Ishikawa (cell line): ENCODE data around the gene HNRNPH3.

Source experiments
- CEBPB ChIP-seq: IDR thresholded peaks from 2 replicates; pipeline ENCODE4 v1.6.1; 2012
- CREB1 ChIP-seq: IDR thresholded peaks from 2 replicates; pipeline ENCODE4 v1.6.1; 2012; ENCODE audit warnings: low read depth
- EGR1 ChIP-seq: IDR thresholded peaks from 2 replicates; pipeline ENCODE4 v1.6.1; 2012
- EP300 ChIP-seq: IDR thresholded peaks from 2 replicates; pipeline ENCODE4 v1.6.1; 2012; ENCODE audit warnings: borderline replicate concordance
- FOXM1 ChIP-seq: IDR thresholded peaks from 2 replicates; pipeline ENCODE4 v1.6.1; 2012; ENCODE audit warnings: low read depth, borderline replicate concordance
- MAX ChIP-seq: IDR thresholded peaks from 2 replicates; pipeline ENCODE4 v1.6.1; 2012
- NFIC ChIP-seq: IDR thresholded peaks from 2 replicates; pipeline ENCODE4 v1.6.1; 2012
- RAD21 ChIP-seq: IDR thresholded peaks from 2 replicates; pipeline ENCODE4 v1.6.1; 2012; ENCODE audit warnings: low read depth
- REST ChIP-seq: IDR thresholded peaks from 2 replicates; pipeline ENCODE4 v1.6.1; 2012; ENCODE audit warnings: low read depth, mild to moderate bottlenecking
- TAF1 ChIP-seq: IDR thresholded peaks from 2 replicates; pipeline ENCODE4 v1.6.1; 2012; ENCODE audit warnings: low read depth, mild to moderate bottlenecking
- TCF12 ChIP-seq: IDR thresholded peaks from 2 replicates; pipeline ENCODE4 v1.6.1; 2012; ENCODE audit warnings: low read depth
- TEAD4 ChIP-seq: IDR thresholded peaks from 2 replicates; pipeline ENCODE4 v1.6.1; 2012
- USF1 ChIP-seq: IDR thresholded peaks from 2 replicates; pipeline ENCODE4 v1.6.1; 2012
- YY1 ChIP-seq: IDR thresholded peaks from 2 replicates; pipeline ENCODE4 v1.6.1; 2012; ENCODE audit warnings: low read depth
- ZBTB7A ChIP-seq: IDR thresholded peaks from 2 replicates; pipeline ENCODE4 v1.6.1; 2012; ENCODE audit warnings: low read depth

The HNRNPH3 gene

GRCh38 chr10:68302871-68303270, 29.0 kb upstream of the HNRNPH3 start:
- TF ChIP-seq FOXM1 (no peak), TAF1 (no peak), USF1 (no peak), CREB1 (no peak), EP300 (no peak), NFIC (no peak), TCF12 (no peak), REST (no peak), EGR1 (no peak), ZBTB7A (no peak), TEAD4 (no peak), RAD21 (no peak), CEBPB (no peak), YY1 (no peak), MAX (no peak)

- TF ChIP-seq TCF12 (no peak), NFIC (no peak), EP300 (no peak), MAX (no peak)
These were observed 27.9 kb upstream of the HNRNPH3 start for GRCh38 chr10:68303849-68304412.

- TF ChIP-seq CEBPB = no peak
- no peak for TF ChIP-seq TEAD4
These were observed 26.0 kb upstream of the HNRNPH3 start for GRCh38 chr10:68305854-68306253.

- no peak for TF ChIP-seq EP300
- TF ChIP-seq YY1 = no peak
- no peak for TF ChIP-seq CEBPB
- TF ChIP-seq FOXM1 = no peak
- no peak for TF ChIP-seq EGR1
- no peak for TF ChIP-seq REST
- no peak for TF ChIP-seq ZBTB7A
- TF ChIP-seq CREB1 = no peak
- TF ChIP-seq TEAD4 = no peak
- no peak for TF ChIP-seq USF1
- TF ChIP-seq RAD21 = no peak
- TF ChIP-seq MAX = no peak
- TF ChIP-seq TAF1 = no peak
- TF ChIP-seq TCF12 = no peak
- TF ChIP-seq NFIC = no peak
These were observed 21.3 kb upstream of the HNRNPH3 start for GRCh38 chr10:68310531-68310930.

GRCh38 chr10:68315582-68315981, 16.3 kb upstream of the HNRNPH3 start:
- TF ChIP-seq MAX (no peak), USF1 (no peak), NFIC (no peak), YY1 (no peak), ZBTB7A (no peak), FOXM1 (no peak), TAF1 (no peak), TCF12 (no peak), EP300 (no peak), REST (no peak), RAD21 (no peak), TEAD4 (no peak), CREB1 (no peak), CEBPB (no peak), EGR1 (no peak)
